ENCODE results near the gene SEC16B.

The SEC16B gene

GRCh38 chr1:177976596-177976995, 6.7 kb upstream of the SEC16B start:
- DNase-seq, result no peak

GRCh38 chr1:177975588-177976495, 6.0 kb upstream of the SEC16B start:
- peak; percentile 10 for DNase-seq

- no peak for DNase-seq
Measured at GRCh38 chr1:177973585-177973984, 3.7 kb upstream of the SEC16B start.

- no peak for DNase-seq
Measured at GRCh38 chr1:177969109-177969508, 749 bp downstream of the SEC16B start.

- DNase-seq, result no peak
Measured at GRCh38 chr1:177966199-177966598, 3.7 kb downstream of the SEC16B start.

GRCh38 chr1:177965293-177965692, 4.6 kb downstream of the SEC16B start:
- no peak for DNase-seq

GRCh38 chr1:177964336-177964735, 5.5 kb downstream of the SEC16B start:
- DNase-seq, result no peak

- no peak for DNase-seq
Measured at GRCh38 chr1:177960939-177961622, 8.8 kb downstream of the SEC16B start.

- DNase-seq, result no peak
Measured at GRCh38 chr1:177959811-177960515, 9.9 kb downstream of the SEC16B start.

- no peak for DNase-seq
Measured at GRCh38 chr1:177958092-177958491, 11.8 kb downstream of the SEC16B start.

- DNase-seq, result no peak
Measured at GRCh38 chr1:177954076-177954475, 15.8 kb downstream of the SEC16B start.

- no peak for DNase-seq
Measured at GRCh38 chr1:177953549-177953948, 16.3 kb downstream of the SEC16B start.

- DNase-seq, result no peak
Measured at GRCh38 chr1:177952691-177953090, 17.2 kb downstream of the SEC16B start.

- DNase-seq, result no peak
Measured at GRCh38 chr1:177952249-177952648, 17.6 kb downstream of the SEC16B start.

- DNase-seq, result no peak
Measured at GRCh38 chr1:177950506-177950905, 19.4 kb downstream of the SEC16B start.

- peak; percentile 44 for DNase-seq
Measured at GRCh38 chr1:177948336-177948972, 21.4 kb downstream of the SEC16B start.

GRCh38 chr1:177947623-177948022, 22.2 kb downstream of the SEC16B start:
- no peak for DNase-seq

GRCh38 chr1:177945943-177946650, 23.8 kb downstream of the SEC16B start:
- DNase-seq, result peak; percentile 58

GRCh38 chr1:177944016-177944949, 25.6 kb downstream of the SEC16B start:
- DNase-seq, result no peak

- no peak for DNase-seq
Measured at GRCh38 chr1:177941976-177942375, 27.9 kb downstream of the SEC16B start.

GRCh38 chr1:177940682-177941081, 29.2 kb downstream of the SEC16B start:
- no peak for DNase-seq
